ENCODE results near the gene BTNL9.
"Not testable (repeated sequence)": the region's sequence is repeated elsewhere in the genome, so short reads cannot be mapped to it uniquely, and the experiment has no call there.

BTNL9 gene

DNA sequence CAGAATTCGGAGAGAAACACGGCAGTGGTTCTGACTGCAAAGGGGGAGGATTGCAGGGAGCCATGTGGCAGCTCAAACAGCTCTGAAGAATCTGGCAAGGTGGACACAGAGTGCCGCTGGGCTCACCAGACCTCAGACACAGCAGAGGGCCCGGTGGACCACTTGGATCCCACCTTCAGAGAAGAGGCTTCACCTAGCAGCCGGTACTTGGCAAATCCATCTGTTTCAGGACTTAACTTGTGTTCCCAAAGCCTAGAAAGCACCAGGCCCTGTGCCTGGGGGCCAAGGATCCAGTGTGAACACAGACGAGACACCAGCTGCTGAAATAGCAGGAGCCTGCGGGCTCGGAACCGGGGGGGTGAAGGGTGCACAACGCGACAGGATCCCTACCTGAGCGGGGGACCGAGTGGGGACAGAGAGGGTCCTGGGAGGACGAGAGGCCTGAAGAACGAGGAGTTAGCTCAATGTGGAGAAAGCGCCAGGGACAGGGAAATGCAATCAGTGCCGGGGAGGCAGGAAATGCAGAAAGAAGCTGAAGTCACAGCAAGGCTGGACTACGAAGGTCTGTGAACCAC is 44.6 kb downstream of the BTNL9 start:
- DNase-seq (ENCODE audit: low read depth in 1 of 2, low spot score in 1 of 2): no peak
- in situ Hi-C loops (cut with HindIII; ENCODE audit: low pct_unique_long_range_greater_than_20kb, low sequenced_read_pairs): no loop called here

DNA sequence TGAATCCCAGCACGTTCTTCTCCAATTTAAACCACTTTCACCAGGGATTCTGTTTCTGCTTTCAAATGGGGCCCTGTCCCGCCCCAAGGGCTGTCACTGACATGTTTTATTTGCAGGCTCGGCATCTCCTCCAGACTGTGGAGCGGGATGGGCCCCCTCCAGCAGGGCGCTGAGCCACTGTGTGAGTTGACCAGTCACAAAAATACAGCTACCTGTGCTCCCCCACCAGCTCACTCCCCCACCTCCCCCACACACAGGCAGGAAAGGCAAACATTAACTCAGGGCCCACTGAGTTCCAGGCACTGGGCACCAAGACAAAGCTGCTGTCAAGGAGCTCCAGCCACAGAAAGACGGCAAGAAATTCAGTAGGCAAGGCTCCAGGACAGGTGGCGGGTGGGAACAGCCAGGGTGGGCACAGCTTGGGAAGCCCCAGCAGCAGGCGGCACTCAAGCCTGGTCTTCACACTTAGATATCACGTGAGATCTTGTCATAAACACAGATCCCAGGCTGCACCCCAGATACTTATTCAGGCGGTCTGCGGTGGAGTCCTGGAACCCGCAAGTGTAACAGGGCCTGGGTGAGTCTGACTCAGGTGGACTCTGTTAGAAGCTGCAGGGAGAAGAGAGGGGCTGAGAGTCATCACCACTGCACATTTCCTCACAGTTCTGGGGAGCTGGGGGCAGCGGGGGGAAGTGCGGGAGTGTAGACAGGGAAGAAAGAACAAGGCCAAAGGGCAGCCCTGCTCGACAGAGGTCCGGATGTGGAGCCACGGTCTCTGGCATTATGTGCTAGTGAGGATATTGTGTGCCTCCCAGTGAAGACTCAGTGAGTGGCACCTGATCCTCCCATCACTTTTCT is 46.2 kb downstream of the BTNL9 start:
- in situ Hi-C loops (cut with HindIII; ENCODE audit: low pct_unique_long_range_greater_than_20kb, low sequenced_read_pairs): no loop called here
- no peak for TF ChIP-seq JUND (IDR thresholded peaks at IDR 0.05; ENCODE audit: low read depth)

More for the DNA sequence above, 44.6 kb downstream of the BTNL9 start:
- TF ChIP-seq JUND (IDR thresholded peaks at IDR 0.05; ENCODE audit: low read depth): no peak

DNA sequence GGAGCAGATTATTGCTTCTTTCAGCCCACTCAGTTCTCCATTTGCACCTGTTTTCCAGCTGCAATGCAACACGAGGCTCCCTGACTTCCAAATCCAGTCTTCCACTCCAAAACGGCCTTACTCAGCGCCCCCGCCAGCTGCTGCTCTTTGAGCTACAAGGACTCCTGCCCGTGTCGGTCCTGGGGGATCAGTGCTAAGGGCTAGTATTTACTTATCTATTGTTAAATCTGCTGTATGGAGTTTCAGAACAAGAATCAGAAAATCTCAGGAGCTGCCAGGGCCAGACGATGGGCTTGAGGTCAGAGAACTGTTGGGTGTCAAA is 46.8 kb downstream of the BTNL9 start:
- no peak for DNase-seq (ENCODE audit: low read depth in 1 of 2, low spot score in 1 of 2)
- TF ChIP-seq JUND (IDR thresholded peaks at IDR 0.05; ENCODE audit: low read depth): no peak
- in situ Hi-C loops (cut with HindIII; ENCODE audit: low pct_unique_long_range_greater_than_20kb, low sequenced_read_pairs): no loop called here

More for the DNA sequence above, 46.2 kb downstream of the BTNL9 start:
- no peak for DNase-seq (ENCODE audit: low read depth in 1 of 2, low spot score in 1 of 2)

DNA sequence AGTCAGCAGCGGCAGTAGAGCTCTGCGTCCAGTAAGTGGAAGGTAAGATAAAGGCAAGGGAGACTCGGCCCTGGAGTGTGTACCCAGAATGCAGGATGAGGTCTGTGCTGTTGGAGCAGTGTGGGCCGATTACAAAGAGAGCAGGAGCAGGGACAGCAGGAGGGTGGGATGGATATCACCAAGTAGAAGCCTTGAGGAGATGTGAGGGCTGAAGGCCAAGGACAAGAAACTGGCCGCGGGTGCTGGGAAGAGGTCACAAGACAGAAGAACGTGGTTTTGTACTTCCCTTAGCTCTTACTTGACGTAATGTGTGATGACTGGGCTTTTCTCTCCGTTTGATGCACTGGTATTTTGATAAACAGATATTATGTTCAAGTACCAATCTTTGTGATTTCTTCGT is 47.2 kb downstream of the BTNL9 start:
- TF ChIP-seq JUND (IDR thresholded peaks at IDR 0.05; ENCODE audit: low read depth): no peak
- in situ Hi-C loops (cut with HindIII; ENCODE audit: low pct_unique_long_range_greater_than_20kb, low sequenced_read_pairs): no loop called here
- DNase-seq (ENCODE audit: low read depth in 1 of 2, low spot score in 1 of 2): no peak

DNA sequence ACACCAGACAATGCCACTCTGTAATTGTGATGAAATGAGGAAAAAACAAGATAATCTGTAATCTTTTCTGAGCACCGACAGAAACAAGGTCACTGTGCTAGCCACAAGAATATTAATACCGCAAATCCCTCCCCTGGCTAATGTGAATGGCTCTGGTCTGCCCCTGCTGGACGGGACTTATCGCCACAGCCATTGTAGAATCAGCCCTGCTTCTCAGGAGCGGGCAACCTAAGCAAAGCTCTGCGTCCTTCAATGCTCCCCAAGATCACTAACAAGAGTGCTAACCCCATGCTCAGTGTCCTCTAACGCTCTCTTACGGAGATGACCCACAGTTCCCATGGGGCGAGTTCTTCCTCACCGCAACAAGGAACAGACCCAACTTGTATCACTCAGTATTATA is 48.2 kb downstream of the BTNL9 start:
- TF ChIP-seq JUND (IDR thresholded peaks at IDR 0.05; ENCODE audit: low read depth): no peak
- in situ Hi-C loops (cut with HindIII; ENCODE audit: low pct_unique_long_range_greater_than_20kb, low sequenced_read_pairs): no loop called here
- DNase-seq (ENCODE audit: low read depth in 1 of 2, low spot score in 1 of 2): peak; percentile 43 to 44

DNA sequence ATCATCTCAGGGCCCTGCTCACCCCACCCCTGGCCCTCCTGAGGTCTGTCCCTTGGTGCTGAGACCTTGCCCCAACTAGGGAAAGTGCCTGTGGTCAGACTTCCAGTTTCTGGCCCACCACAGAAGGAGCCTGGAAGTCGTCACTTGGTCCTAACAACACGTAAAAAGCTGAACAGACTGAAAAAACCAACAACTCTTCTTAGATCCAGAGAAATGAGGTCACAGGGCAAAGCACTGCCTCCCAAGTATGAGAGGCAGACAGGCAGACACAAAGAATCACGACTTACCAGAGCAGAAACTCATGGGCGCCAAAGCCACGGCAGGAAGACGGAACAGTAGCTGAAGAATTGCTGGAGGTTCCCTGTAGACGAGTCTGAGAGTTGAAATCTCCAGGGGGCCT is 52.4 kb downstream of the BTNL9 start:
- in situ Hi-C loops (cut with HindIII; ENCODE audit: low pct_unique_long_range_greater_than_20kb, low sequenced_read_pairs): no loop called here
- TF ChIP-seq JUND (IDR thresholded peaks at IDR 0.05; ENCODE audit: low read depth): no peak
- no peak for DNase-seq (ENCODE audit: low read depth in 1 of 2, low spot score in 1 of 2)

DNA sequence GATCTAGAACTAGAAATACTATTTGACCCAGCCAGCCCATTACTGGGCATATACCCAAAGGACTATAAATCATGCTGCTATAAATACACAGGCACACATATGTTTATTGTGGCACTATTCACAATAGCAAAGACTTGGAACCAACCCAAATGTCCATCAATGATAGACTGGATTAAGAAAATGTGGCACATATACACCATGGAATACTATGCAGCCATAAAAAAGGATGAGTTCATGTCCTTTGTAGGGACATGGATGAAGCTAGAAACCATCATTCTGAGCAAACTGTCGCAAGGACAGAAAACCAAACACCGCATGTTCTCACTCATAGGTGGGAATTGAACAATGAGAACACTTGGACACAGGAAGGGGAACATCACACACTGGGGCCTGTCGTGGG is 55.1 kb downstream of the BTNL9 start:
- DNase-seq (ENCODE audit: low read depth in 1 of 2, low spot score in 1 of 2); in situ Hi-C loops (cut with HindIII; ENCODE audit: low pct_unique_long_range_greater_than_20kb, low sequenced_read_pairs): not testable (repeated sequence)

DNA sequence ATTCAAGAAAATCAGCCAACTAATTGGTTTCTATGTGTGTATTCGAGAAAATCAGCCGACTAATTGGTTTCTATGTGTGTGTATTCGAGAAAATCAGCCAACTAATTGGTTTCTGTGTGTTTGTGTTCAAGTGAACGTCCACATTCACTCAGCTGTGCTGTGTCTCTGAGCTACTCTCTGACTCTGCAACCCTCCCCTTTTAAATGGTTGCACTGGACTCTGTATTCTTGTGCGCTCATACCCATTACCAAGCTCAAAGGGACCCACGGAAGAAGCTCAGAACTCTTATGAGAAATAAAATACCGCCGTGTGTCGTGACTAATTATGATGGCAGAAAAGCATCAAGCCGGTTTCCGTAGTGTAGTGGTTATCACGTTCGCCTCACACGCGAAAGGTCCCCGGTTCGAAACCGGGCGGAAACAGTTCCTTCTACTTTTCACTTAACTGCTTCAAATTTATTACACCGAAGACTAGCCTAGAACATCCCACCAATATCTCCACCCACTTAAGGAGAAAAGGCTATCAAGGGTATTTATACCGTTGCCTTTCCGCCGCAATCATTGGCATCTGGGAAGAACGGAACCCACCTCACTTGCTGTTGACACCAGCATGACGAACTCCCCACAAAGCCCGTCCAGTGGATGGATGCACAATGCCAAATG is 56.8 kb downstream of the BTNL9 start:
- in situ Hi-C loops (cut with HindIII; ENCODE audit: low pct_unique_long_range_greater_than_20kb, low sequenced_read_pairs); DNase-seq (ENCODE audit: low read depth in 1 of 2, low spot score in 1 of 2): not testable (repeated sequence)

DNA sequence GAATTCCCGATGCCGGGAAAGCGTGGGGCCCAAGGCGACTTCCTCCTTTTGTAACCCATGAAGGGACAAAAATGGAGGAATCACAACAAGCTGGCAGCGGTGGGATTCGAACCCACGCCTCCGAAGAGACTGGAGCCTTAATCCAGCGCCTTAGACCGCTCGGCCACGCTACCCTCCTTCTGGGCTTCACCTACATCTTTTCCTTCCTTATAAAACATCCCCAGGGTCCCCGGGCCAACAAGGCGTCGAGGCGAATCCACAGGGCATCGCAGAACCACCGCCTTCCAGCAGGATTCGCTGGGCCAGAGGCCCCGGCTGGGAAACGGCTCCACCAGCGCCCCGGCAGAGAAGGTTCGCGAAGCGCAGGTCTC is 57.3 kb downstream of the BTNL9 start:
- in situ Hi-C loops (cut with HindIII; ENCODE audit: low pct_unique_long_range_greater_than_20kb, low sequenced_read_pairs): not testable (repeated sequence)

DNA sequence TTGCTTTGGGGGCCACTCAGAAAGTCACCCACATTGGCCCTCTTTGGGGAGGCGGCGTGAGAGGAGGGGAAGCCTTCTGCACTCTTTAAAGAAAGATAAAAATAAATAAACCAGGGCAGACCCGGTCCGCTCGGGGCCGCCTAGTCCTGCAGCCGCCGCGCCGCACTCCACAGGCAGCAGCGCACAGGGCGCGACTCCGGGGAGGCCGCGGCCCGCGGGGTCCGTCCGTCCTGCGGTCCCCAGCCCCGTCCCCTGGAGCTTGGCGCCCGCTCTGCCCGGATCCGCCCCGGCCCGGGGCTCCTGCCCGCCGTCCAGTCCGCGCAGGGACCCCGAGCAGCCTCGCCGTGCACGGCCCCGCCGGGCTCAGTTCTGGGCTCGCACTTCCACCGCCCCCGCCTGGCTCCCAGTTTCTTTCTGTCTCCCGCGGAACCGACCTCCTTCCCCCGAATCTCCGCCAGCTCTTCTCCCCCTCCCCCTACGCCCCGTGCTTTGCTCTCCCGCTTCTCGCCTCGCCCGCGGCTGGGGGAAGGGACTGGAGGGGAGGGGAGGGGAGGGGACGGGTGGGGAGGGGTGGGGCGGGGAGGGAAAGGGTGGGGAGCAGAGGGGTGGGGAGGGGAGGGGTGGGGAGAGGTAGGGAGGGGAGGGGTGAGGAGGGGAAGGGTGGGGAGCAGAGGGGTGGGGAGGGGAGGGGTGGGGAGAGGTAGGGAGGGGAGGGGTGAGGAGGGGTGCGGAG is 57.9 kb downstream of the BTNL9 start:
- DNase-seq (ENCODE audit: low read depth in 1 of 2, low spot score in 1 of 2); in situ Hi-C loops (cut with HindIII; ENCODE audit: low pct_unique_long_range_greater_than_20kb, low sequenced_read_pairs): not testable (repeated sequence)

More for the DNA sequence above, 57.3 kb downstream of the BTNL9 start:
- DNase-seq (ENCODE audit: low read depth in 1 of 2, low spot score in 1 of 2): not testable (repeated sequence)

DNA sequence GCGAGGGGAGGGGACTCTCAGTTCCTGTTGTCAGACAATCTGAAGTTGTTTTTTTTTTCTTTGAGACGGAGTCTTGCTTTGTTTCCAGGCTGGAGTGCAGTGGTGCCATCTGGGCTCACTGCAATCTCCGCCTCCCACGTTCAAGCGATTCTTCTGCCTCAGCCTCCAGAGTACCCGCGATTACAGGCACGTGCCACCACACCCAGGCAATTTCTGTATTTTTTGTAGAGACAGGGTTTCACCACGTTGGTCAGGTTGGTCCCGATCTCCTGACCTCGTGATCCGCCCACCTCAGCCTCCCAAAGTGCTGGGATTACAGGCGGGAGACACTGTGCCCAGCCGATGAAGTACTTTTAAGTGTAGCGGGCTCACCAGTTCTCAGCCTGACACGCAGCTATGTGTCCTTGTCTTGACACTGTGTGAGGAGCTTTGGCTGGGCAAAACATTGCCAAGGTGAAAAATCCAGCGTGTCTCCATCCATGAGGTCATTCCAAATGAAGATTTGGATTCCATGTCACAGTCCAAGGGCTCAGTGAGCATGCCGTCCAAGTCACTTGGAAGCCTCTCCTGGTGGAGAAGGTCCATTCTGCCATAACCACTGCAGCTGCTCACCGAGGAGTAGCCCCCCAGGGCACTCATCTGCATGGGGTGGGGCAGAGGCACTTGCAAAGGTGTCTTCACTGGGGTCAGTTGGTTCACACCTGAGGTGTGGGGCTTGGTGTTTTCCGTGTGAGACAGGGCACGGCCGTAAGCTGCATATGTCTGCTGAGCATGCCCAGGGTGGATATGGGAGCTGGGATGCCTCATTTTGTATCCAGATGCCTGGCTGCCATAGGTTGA is 58.9 kb downstream of the BTNL9 start:
- in situ Hi-C loops (cut with HindIII; ENCODE audit: low pct_unique_long_range_greater_than_20kb, low sequenced_read_pairs): no loop called here
- TF ChIP-seq JUND (IDR thresholded peaks at IDR 0.05; ENCODE audit: low read depth): no peak
- no peak for DNase-seq (ENCODE audit: low read depth in 1 of 2, low spot score in 1 of 2)

DNA sequence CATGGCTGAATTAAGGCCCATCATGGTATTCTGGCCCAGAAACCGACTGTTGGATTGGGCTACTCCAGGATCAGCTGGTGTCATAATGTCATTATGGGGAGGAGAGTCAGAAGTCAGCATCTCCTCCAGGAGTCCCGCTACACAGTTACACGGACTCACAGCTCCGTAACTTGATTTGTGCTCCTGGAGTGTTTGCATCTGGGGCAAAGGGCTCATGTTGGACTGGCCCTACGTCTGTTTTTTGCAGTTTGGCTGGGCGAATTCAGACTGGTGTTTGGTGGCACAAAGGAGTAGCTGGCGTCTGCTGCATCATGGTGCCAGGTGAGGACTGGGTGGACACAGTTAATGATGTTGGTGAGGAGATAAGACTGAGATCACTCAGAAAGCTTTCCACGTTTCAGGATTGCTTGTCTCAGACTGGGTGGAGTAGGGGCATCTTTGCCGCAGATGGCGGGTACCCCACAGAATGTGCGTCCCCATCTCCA is 59.6 kb downstream of the BTNL9 start:
- in situ Hi-C loops (cut with HindIII; ENCODE audit: low pct_unique_long_range_greater_than_20kb, low sequenced_read_pairs): no loop called here
- no peak for DNase-seq (ENCODE audit: low read depth in 1 of 2, low spot score in 1 of 2)
- no peak for TF ChIP-seq JUND (IDR thresholded peaks at IDR 0.05; ENCODE audit: low read depth)
